Caco-2 (cell line): Measurements from ENCODE around the gene CX3CR1. TPM values are rescaled to one million over a fixed set of nuclear protein-coding genes. Genes with fewer than 3 reads are reported as not detected.

Source experiments
- BruUV-seq: library from RNA; stranded (reverse); fragments of 400-500 nt; replicated peaks from 2 replicates; lab custom pipeline; 2021; lab: Mats Ljungman, UMichigan
- CTCF ChIA-PET: fragments of 300-600 bp; sonication (Branson Sonifier 250); formaldehyde crosslinking; loops from one replicate; lab custom pipeline; 2022; ENCODE audit warnings: antibody characterized with exemption; lab: Charles Lee
- POLR2A ChIA-PET: fragments of 300-600 bp; sonication (Branson Sonifier 250); formaldehyde crosslinking; loops from one replicate; lab custom pipeline; 2022; ENCODE audit warnings: antibody characterized with exemption; lab: Charles Lee
- DNase-seq, 2 experiments: peaks; one replicate each; pipeline versions ENCODE4 v3.0.0 to v3.0.0-alpha.2; 2020 to 2022
- H3K27me3 ChIP-seq: replicated peaks from 2 replicates; pipeline ENCODE4 v1.6.0; 2011; ENCODE audit warnings: low read length; ENCODE audit not compliant: control insufficient read depth, insufficient read depth
- H3K36me3 ChIP-seq: 2 replicates; pipeline ENCODE4 v1.5.1; 2011; ENCODE audit warnings: low read length; ENCODE audit not compliant: control insufficient read depth, insufficient read depth
- H3K4me1 ChIP-seq: fragments of 250-450 bp; sonication (Bioruptor Pico); 2 replicates; pipeline ENCODE4 v1.5.1; 2020; ENCODE audit warnings: mild to moderate bottlenecking
- H3K4me3 ChIP-seq: 2 replicates; pipeline ENCODE4 v1.5.1; 2011; ENCODE audit warnings: low read depth, mild to moderate bottlenecking, control low read depth, low read length
- H3K9me3 ChIP-seq: fragments of 250-450 bp; sonication (Bioruptor Pico); 2 replicates; pipeline ENCODE4 v1.5.1; 2020; ENCODE audit warnings: mild to moderate bottlenecking, moderate library complexity
- H3K27ac Mint-ChIP-seq: one replicate; pipeline ENCODE4 v1.8.0; 2022; ENCODE audit warnings: mixed read lengths; ENCODE audit not compliant: unreplicated experiment
- H3K27me3 Mint-ChIP-seq: one replicate; pipeline ENCODE4 v1.8.0; 2022; ENCODE audit warnings: mixed read lengths; ENCODE audit not compliant: insufficient read depth, unreplicated experiment
- H3K36me3 Mint-ChIP-seq: one replicate; pipeline ENCODE4 v1.8.0; 2022; ENCODE audit warnings: mild to moderate bottlenecking, mixed read lengths; ENCODE audit not compliant: insufficient read depth, unreplicated experiment
- H3K4me1 Mint-ChIP-seq: one replicate; pipeline ENCODE4 v1.8.0; 2022; ENCODE audit warnings: low read depth, mixed read lengths; ENCODE audit not compliant: unreplicated experiment
- H3K4me3 Mint-ChIP-seq: one replicate; pipeline ENCODE4 v1.8.0; 2022; ENCODE audit warnings: mild to moderate bottlenecking, moderate library complexity, mixed read lengths; ENCODE audit not compliant: unreplicated experiment
- H3K9me3 Mint-ChIP-seq: one replicate; pipeline ENCODE4 v1.8.0; 2022; ENCODE audit warnings: mixed read lengths; ENCODE audit not compliant: unreplicated experiment
- intact Hi-C: fragments of 100-400 bp; cut with micrococcal nuclease; formaldehyde crosslinking; loops from one replicate; pipeline ENCODE4 v1.10.0; 2022; ENCODE audit not compliant: unreplicated experiment
- total RNA-seq: library from RNA; stranded (reverse); gene quantifications from 2 replicates; pipeline ENCODE4 v1.2.3, GENCODE V29; 2022
- TF ChIP-seq, protein P1 (sequence below), 2 experiments: fragments of 200-600 bp in 1 of 2; IDR thresholded peaks; 1 replicate in 1 of 2; 2 replicates in 1 of 2; pipeline versions ENCODE4 v1.5.1 to v1.8.0; 2011 to 2022; ENCODE audit warnings: antibody characterized with exemption in 1 of 2, control low read depth in 1 of 2, inconsistent platforms in 1 of 2, low read depth in 1 of 2, low read length in 1 of 2, mild to moderate bottlenecking in 1 of 2, moderate library complexity in 1 of 2; ENCODE audit not compliant: insufficient read depth in 1 of 2, severe bottlenecking in 1 of 2, unreplicated experiment in 1 of 2

The CX3CR1 gene
- total RNA-seq, 1 experiment from 2014 or later = 0.61 TPM

DNA sequence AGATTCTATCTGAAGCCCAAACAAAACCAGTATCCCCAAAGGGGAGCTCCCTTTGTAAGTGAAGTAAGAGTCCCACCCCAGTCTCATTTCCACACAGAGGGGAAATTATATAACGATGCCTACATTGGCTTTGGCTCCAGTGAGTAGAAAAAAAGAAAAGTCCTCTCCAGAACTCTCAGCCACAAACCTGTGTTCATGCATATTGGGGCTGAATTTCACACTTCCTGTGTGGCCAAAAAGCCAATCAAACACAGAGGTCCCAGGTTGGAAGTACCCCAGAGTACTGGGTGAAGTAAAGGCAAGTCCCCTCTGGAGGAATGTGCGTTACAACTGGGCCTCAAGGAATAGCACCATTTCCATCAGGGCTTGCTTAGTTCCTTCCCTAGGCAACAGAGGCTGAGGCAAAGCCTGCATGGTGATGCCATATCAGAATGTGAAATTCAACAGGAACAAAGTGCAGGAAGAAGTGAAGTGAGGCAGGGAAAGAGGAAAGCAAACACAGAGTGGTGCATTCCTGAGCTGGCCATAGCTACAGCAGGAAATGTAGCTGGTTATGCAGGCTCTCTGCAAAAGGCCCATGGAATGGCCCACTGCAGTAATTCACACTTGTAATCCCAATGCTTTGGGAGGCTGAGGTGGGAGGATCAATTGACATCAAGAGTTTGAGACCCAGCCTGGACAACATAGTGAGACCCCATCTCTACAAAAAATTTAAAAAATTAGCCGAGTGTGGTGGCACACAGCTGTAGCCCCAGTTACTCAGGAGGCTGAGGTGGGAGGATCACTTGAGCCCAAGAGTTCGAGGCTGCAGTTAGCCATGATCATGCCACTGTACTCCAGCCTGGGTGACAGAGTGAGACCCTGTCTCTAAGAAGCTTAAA lies 16.6 kb upstream of the CX3CR1 start:
- Mint-ChIP-seq H3K4me3 (no peak overlapping the region), H3K27me3 (peaks cover 3% of the 10 kb centered on the region), H3K4me1 (peaks cover 6% of the 10 kb centered on the region), H3K9me3 (peaks cover 18% of the 10 kb centered on the region), H3K36me3 (no peaks in the 10 kb centered on the region), H3K27ac (no peak overlapping the region)
- no TSS peak for BruUV-seq
- DNase-seq = no peak
- Histone ChIP-seq H3K27me3 (no peaks in the 10 kb centered on the region), H3K4me3 (no peak overlapping the region), H3K4me1 (peaks cover 3% of the 10 kb centered on the region), H3K36me3 (no peaks in the 10 kb centered on the region), H3K9me3 (peaks cover 11% of the 10 kb centered on the region)
- intact Hi-C loops = no loop called here
- ChIA-PET CTCF (interaction anchor here (0.7 kb wide), 2 partner anchors 8 to 101 kb away, joined by 3 to 5 read pairs; no protein-coding TSS in a partner anchor), POLR2A (no interaction called here)
- TF ChIP-seq, protein P1, sequence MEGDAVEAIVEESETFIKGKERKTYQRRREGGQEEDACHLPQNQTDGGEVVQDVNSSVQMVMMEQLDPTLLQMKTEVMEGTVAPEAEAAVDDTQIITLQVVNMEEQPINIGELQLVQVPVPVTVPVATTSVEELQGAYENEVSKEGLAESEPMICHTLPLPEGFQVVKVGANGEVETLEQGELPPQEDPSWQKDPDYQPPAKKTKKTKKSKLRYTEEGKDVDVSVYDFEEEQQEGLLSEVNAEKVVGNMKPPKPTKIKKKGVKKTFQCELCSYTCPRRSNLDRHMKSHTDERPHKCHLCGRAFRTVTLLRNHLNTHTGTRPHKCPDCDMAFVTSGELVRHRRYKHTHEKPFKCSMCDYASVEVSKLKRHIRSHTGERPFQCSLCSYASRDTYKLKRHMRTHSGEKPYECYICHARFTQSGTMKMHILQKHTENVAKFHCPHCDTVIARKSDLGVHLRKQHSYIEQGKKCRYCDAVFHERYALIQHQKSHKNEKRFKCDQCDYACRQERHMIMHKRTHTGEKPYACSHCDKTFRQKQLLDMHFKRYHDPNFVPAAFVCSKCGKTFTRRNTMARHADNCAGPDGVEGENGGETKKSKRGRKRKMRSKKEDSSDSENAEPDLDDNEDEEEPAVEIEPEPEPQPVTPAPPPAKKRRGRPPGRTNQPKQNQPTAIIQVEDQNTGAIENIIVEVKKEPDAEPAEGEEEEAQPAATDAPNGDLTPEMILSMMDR (IDR thresholded peaks at IDR 0.05; ENCODE audit: insufficient read depth in 1 of 2, low read depth in 1 of 2, low read length in 1 of 2, severe bottlenecking in 1 of 2, unreplicated experiment in 1 of 2) = no peak

DNA sequence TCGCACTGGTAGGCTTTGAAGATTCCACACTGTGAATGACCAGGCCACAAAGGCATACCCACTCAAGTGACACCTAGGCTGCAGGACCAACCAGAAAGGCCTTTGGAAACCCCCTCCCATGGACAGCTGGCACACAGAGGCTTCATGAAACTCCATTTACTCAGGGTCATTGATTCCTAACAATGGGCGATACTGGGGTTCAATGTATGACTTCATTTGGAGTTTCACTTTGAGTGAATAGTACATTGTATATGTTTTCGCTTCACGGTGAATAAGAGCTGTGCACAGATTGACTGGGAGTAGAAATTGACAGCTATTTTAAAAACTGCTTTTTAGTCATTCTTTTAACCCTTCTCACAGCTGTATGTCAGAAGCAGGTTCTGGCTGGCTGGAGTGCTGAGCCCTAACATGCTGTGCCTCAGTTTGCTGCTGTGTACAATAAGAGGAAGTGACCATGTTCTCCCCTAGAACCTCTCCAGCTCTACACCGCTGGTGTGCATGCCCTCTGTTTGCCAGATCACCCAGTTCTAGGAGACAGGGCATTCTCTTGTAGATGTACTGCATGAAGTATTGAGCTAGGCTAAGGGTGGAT lies 15.4 kb upstream of the CX3CR1 start:
- Mint-ChIP-seq H3K27me3 (peaks cover 3% of the 10 kb centered on the region), H3K36me3 (no peaks in the 10 kb centered on the region), H3K9me3 (peaks cover 17% of the 10 kb centered on the region), H3K27ac (no peak overlapping the region), H3K4me1 (peaks cover 12% of the 10 kb centered on the region), H3K4me3 (no peak overlapping the region)
- H3K36me3 ChIP-seq = no peaks in the 10 kb centered on the region
- no TSS peak for BruUV-seq
- ChIA-PET CTCF (no interaction called here), POLR2A (no interaction called here)
- H3K9me3 ChIP-seq = peaks cover 11% of the 10 kb centered on the region
- no peak overlapping the region for H3K4me3 ChIP-seq
- peaks cover 14% of the 10 kb centered on the region for H3K4me1 ChIP-seq
- intact Hi-C loops = no loop called here
- TF ChIP-seq, protein P1 (IDR thresholded peaks at IDR 0.05; ENCODE audit: insufficient read depth in 1 of 2, low read depth in 1 of 2, low read length in 1 of 2, severe bottlenecking in 1 of 2, unreplicated experiment in 1 of 2) = no peak
- H3K27me3 ChIP-seq = no peaks in the 10 kb centered on the region
- no peak for DNase-seq

DNA sequence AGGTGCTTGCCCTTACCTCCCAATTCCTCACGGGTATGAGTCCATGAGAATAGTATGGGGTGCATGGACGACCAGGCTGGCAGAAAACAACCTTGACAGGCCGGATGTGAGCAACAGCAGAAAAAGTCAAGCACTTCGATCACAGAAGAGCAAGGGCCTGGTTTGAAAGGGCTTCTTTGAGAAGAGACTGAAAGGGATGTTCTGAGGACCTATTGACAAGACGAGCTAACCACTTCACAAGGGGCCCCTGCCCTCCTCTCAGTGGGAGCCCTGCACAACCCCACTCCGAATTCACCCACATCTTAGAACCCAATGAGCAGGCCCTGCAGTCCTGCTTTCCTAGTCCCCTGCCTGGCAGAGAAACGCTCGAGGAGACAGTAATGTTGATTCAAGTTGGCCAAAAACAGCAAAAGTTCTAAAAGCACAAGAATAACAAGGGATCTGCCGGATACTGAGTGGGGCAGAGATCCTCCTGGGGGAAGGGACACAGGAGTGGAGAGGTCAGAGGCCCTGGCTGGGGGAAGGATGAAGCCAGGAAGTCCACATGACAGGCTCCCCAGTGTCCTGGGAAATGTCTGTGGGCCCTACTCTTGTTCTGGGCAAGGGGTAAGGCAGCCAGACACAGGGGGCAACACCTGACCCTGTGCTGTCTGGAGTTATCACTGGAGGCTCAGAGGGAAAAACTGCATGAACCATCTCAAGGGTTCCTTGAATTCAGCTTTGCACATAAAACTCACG lies 14.8 kb upstream of the CX3CR1 start:
- peaks cover 3% of the 10 kb centered on the region for H3K27me3 Mint-ChIP-seq
- no peaks in the 10 kb centered on the region for H3K36me3 Mint-ChIP-seq
- no peak overlapping the region for H3K27ac Mint-ChIP-seq
- BruUV-seq = no TSS peak
- DNase-seq = no peak
- POLR2A ChIA-PET = no interaction called here
- H3K9me3 Mint-ChIP-seq = peaks cover 10% of the 10 kb centered on the region
- no peak overlapping the region for H3K4me3 Mint-ChIP-seq
- no peaks in the 10 kb centered on the region for H3K27me3 ChIP-seq
- TF ChIP-seq, protein P1 (IDR thresholded peaks at IDR 0.05; ENCODE audit: insufficient read depth in 1 of 2, low read depth in 1 of 2, low read length in 1 of 2, severe bottlenecking in 1 of 2, unreplicated experiment in 1 of 2) = no peak
- H3K4me1 ChIP-seq = peaks cover 17% of the 10 kb centered on the region
- intact Hi-C loops = no loop called here
- H3K4me3 ChIP-seq = no peak overlapping the region
- H3K4me1 Mint-ChIP-seq = peaks cover 19% of the 10 kb centered on the region
- peaks cover 9% of the 10 kb centered on the region for H3K9me3 ChIP-seq
- CTCF ChIA-PET = no interaction called here
- H3K36me3 ChIP-seq = no peaks in the 10 kb centered on the region
